OCI-LY7 (cell line): ENCODE measurements around the gene NPR1.

Experiments used
- EZH2phosphoT487 ChIP-seq: fragments of 200-600 bp; sonication (generic); IDR thresholded peaks from 2 replicates; pipeline ENCODE4 v1.6.1; 2018; ENCODE audit warnings: low read depth, borderline replicate concordance, mild to moderate bottlenecking, mixed run types, antibody characterized with exemption, low read length, moderate library complexity, mixed read lengths
- TF ChIP-seq, protein P1 (sequence below): fragments of 200-600 bp; sonication (generic); conservative IDR thresholded peaks from 2 replicates; pipeline ENCODE4 v1.5.1; 2014; ENCODE audit warnings: mild to moderate bottlenecking, antibody characterized with exemption, low read length, moderate library complexity, mixed read lengths

DNA sequence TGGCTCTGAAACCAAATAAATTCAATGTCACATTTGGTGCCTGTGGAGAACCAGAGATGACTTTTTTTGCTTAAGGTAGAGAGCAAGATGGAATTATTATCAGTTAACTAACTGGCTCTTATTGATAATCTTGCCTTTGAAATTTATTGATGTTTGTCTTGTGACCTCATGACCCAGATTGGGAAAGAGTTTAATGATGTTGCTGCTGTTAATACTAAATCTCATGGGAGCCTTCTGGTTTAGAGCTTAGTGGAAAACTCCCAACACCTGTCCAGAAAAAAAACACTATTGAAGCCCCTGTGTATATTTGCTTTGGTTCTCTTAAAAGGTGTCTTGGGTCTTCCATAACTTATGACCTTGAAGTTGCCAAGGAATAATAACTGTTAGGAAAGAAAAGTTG is 34.7 kb upstream of the NPR1 start:
- TF ChIP-seq, protein P1, sequence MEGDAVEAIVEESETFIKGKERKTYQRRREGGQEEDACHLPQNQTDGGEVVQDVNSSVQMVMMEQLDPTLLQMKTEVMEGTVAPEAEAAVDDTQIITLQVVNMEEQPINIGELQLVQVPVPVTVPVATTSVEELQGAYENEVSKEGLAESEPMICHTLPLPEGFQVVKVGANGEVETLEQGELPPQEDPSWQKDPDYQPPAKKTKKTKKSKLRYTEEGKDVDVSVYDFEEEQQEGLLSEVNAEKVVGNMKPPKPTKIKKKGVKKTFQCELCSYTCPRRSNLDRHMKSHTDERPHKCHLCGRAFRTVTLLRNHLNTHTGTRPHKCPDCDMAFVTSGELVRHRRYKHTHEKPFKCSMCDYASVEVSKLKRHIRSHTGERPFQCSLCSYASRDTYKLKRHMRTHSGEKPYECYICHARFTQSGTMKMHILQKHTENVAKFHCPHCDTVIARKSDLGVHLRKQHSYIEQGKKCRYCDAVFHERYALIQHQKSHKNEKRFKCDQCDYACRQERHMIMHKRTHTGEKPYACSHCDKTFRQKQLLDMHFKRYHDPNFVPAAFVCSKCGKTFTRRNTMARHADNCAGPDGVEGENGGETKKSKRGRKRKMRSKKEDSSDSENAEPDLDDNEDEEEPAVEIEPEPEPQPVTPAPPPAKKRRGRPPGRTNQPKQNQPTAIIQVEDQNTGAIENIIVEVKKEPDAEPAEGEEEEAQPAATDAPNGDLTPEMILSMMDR: no peak
- no peak for TF ChIP-seq EZH2phosphoT487
